A549 (cell line): ENCODE data around the gene PTPRD. TPM values are rescaled to one million over a fixed set of nuclear protein-coding genes. Genes with fewer than 3 reads are reported as not detected.

Source experiments
- ATAC-seq, 2 experiments: fragments of 200-7000 bp in 1 of 2; fragments of >200 bp in 1 of 2; cut with Nextera tagmentation in 1 of 2; cut with Tn5 transposase in 1 of 2; 3 replicates each; pipeline versions ENCODE4 v1.8.0 to v1.9.1; 2018 to 2020; ENCODE audit warnings: mild to moderate bottlenecking in 1 of 2, moderate library complexity in 1 of 2
- CTCF ChIA-PET: fragments of 300-600 bp; sonication (Branson Sonifier 250); formaldehyde crosslinking; extraction: SDS; loops from one replicate; lab custom pipeline; 2021; ENCODE audit warnings: antibody characterized with exemption, inconsistent platforms; lab: Yijun Ruan, JAX
- POLR2A ChIA-PET: fragments of 350-600 bp; formaldehyde crosslinking; extraction: SDS; loops from one replicate; lab custom pipeline; 2021; ENCODE audit warnings: antibody characterized with exemption, inconsistent platforms; lab: Yijun Ruan, JAX
- DNase-seq, 2 experiments: peaks; one replicate each; pipeline versions ENCODE4 v3.0.0 to v3.0.0-alpha.2; 2011 to 2016; ENCODE audit warnings: low read depth in 1 of 2, low spot score in 1 of 2
- FAIRE-seq: peaks from 2 replicates; lab custom pipeline; 2011; peaks lifted over from hg19 to GRCh38; lab: Jason Lieb, UNC
- H3K27ac ChIP-seq, 2 experiments: fragments of >200 bp; sonication (Bioruptor Twin); formaldehyde crosslinking; 3 replicates each; pipeline ENCODE4 v1.5.1; 2016 to 2017
- H3K4me1 ChIP-seq: fragments of >200 bp; sonication (Bioruptor Twin); formaldehyde crosslinking; 3 replicates; pipeline ENCODE4 v1.6.1; 2016
- H3K4me2 ChIP-seq: fragments of >200 bp; sonication (Bioruptor Twin); formaldehyde crosslinking; 3 replicates; pipeline ENCODE4 v1.6.1; 2016
- H3K4me3 ChIP-seq: fragments of >200 bp; sonication (Bioruptor Twin); formaldehyde crosslinking; 3 replicates; pipeline ENCODE4 v1.5.1; 2016
- H3K9me3 ChIP-seq: fragments of >200 bp; sonication (Bioruptor Twin); formaldehyde crosslinking; 3 replicates; pipeline ENCODE4 v1.6.1; 2016
- BCL3 ChIP-seq: fragments of >200 bp; sonication (Bioruptor Twin); formaldehyde crosslinking; IDR thresholded peaks from 3 replicates; pipeline ENCODE4 v1.6.1; 2016
- BHLHE40 ChIP-seq: IDR thresholded peaks from 2 replicates; pipeline ENCODE4 v1.6.1; 2012; ENCODE audit warnings: low read depth, low read length, inconsistent platforms
- CBX8 ChIP-seq: fragments of 200-600 bp; sonication (generic); IDR thresholded peaks from 2 replicates; pipeline ENCODE4 v1.6.1; 2016
- CEBPB ChIP-seq, 2 experiments: fragments of >200 bp in 1 of 2; sonication (Bioruptor Twin) in 1 of 2; formaldehyde crosslinking in 1 of 2; IDR thresholded peaks; 2 replicates each; pipeline ENCODE4 v1.6.1; 2012 to 2016
- CHD2 ChIP-seq: fragments of 150-350 bp; IDR thresholded peaks from 2 replicates; pipeline ENCODE4 v1.6.1; 2014; ENCODE audit warnings: low read length; ENCODE audit not compliant: partially characterized antibody
- CHD4 ChIP-seq: fragments of 200-600 bp; sonication (generic); IDR thresholded peaks from 2 replicates; pipeline ENCODE4 v1.6.1; 2016; ENCODE audit warnings: antibody characterized with exemption, mild to moderate bottlenecking, borderline replicate concordance
- EHF ChIP-seq: fragments of 250-450 bp; sonication (Bioruptor Pico); IDR thresholded peaks from 2 replicates; pipeline ENCODE4 v1.5.0; 2020; ENCODE audit warnings: mild to moderate bottlenecking
- EHMT2 ChIP-seq: fragments of 200-600 bp; sonication (generic); IDR thresholded peaks from 2 replicates; pipeline ENCODE4 v1.6.1; 2016; ENCODE audit warnings: antibody characterized with exemption, low read depth, mild to moderate bottlenecking, moderate library complexity
- FOSL2 ChIP-seq, 2 experiments: fragments of 450-650 bp in 1 of 2; fragments of >200 bp in 1 of 2; sonication (Bioruptor Twin) in 1 of 2; formaldehyde crosslinking; IDR thresholded peaks; 2 replicates each; pipeline versions ENCODE4 v1.5.0 to v1.6.1; 2016 to 2020; ENCODE audit warnings: mild to moderate bottlenecking in 1 of 2, moderate library complexity in 1 of 2
- HDAC2 ChIP-seq: fragments of 200-600 bp; sonication (generic); IDR thresholded peaks from 2 replicates; pipeline ENCODE4 v1.6.1; 2016
- JUN ChIP-seq, 2 experiments: fragments of >200 bp; sonication (Bioruptor Twin); formaldehyde crosslinking; IDR thresholded peaks; 2 replicates in 1 of 2; 3 replicates in 1 of 2; pipeline ENCODE4 v1.6.1; 2016 to 2017
- JUNB ChIP-seq: fragments of >200 bp; sonication (Bioruptor Twin); formaldehyde crosslinking; IDR thresholded peaks from 2 replicates; pipeline ENCODE4 v1.6.1; 2016
- NPAS2 ChIP-seq: fragments of 250-450 bp; sonication (Bioruptor Pico); IDR thresholded peaks from 2 replicates; pipeline ENCODE4 v1.8.0; 2022; ENCODE audit warnings: mild to moderate bottlenecking, moderate library complexity, borderline replicate concordance
- PHF8 ChIP-seq: fragments of 200-600 bp; sonication (generic); IDR thresholded peaks from 2 replicates; pipeline ENCODE4 v1.6.1; 2016; ENCODE audit warnings: low read depth, mild to moderate bottlenecking, antibody characterized with exemption, moderate library complexity, borderline replicate concordance
- POLR2A ChIP-seq: IDR thresholded peaks from 2 replicates; pipeline ENCODE4 v1.6.1; 2012; ENCODE audit warnings: mild to moderate bottlenecking, low read length
- RAD21 ChIP-seq, 2 experiments: fragments of >200 bp in 1 of 2; sonication (Bioruptor Twin) in 1 of 2; formaldehyde crosslinking in 1 of 2; IDR thresholded peaks in 1 of 2; conservative IDR thresholded peaks in 1 of 2; 2 replicates in 1 of 2; 3 replicates in 1 of 2; pipeline ENCODE4 v1.6.1; 2012 to 2018; ENCODE audit warnings: inconsistent platforms in 1 of 2
- RCOR1 ChIP-seq: fragments of 150-350 bp; IDR thresholded peaks from 2 replicates; pipeline ENCODE4 v1.6.1; 2014; ENCODE audit warnings: antibody characterized with exemption, low read length, low read depth
- REST ChIP-seq: fragments of 200-600 bp; sonication (generic); IDR thresholded peaks from 2 replicates; pipeline ENCODE4 v1.6.1; 2016; ENCODE audit warnings: antibody characterized with exemption, mild to moderate bottlenecking, moderate library complexity
- SMC3 ChIP-seq: fragments of >200 bp; sonication (Bioruptor Twin); formaldehyde crosslinking; IDR thresholded peaks from 3 replicates; pipeline ENCODE4 v1.6.1; 2018; ENCODE audit warnings: inconsistent platforms
- TFCP2L1 ChIP-seq: fragments of 250-450 bp; sonication (Bioruptor Pico); IDR thresholded peaks from 2 replicates; pipeline ENCODE4 v1.5.0; 2021; ENCODE audit warnings: mild to moderate bottlenecking
- TP53 ChIP-seq: fragments of 250-450 bp; sonication (Bioruptor Pico); IDR thresholded peaks from 2 replicates; pipeline ENCODE4 v1.5.0; 2021; ENCODE audit warnings: mild to moderate bottlenecking, moderate library complexity
- WGBS: methylation state at CpG from one replicate; pipeline ENCODE4 v1.1.6; 2017; ENCODE audit errors: missing lambda C conversion rate; 5-methylcytosine and 5-hydroxymethylcytosine counted together
- polyA plus RNA-seq, 4 experiments: library from polyadenylated mRNA; depleted of rRNA in 3 of 4; stranded (reverse); fragments of >200 nt; fragmentation: RNase III in 1 of 4; extraction: RNeasy Plus Mini Kit Qiagen cat#74134 plus additional on column Dnase treatment in 1 of 4; gene quantifications; 2 replicates in 3 of 4; 3 replicates in 1 of 4; pipeline ENCODE4 v1.2.3, GENCODE V29; 2011 to 2017
- TF ChIP-seq, protein P1 (sequence below): IDR thresholded peaks from 2 replicates; pipeline ENCODE4 v1.6.1; 2012
- TF ChIP-seq, protein P2 (sequence below): fragments of 150-350 bp; IDR thresholded peaks from 2 replicates; pipeline ENCODE4 v1.6.1; 2014; ENCODE audit warnings: low read depth, mild to moderate bottlenecking, low read length
- TF ChIP-seq, protein P3 (sequence below): fragments of >200 bp; sonication (Bioruptor Twin); formaldehyde crosslinking; IDR thresholded peaks from 2 replicates; pipeline ENCODE4 v1.6.1; 2016

PTPRD gene
- polyA plus RNA-seq, 2 of the 4 experiments (the other 2 are of a cell fraction): 0.39 to 1.3 TPM

DNA sequence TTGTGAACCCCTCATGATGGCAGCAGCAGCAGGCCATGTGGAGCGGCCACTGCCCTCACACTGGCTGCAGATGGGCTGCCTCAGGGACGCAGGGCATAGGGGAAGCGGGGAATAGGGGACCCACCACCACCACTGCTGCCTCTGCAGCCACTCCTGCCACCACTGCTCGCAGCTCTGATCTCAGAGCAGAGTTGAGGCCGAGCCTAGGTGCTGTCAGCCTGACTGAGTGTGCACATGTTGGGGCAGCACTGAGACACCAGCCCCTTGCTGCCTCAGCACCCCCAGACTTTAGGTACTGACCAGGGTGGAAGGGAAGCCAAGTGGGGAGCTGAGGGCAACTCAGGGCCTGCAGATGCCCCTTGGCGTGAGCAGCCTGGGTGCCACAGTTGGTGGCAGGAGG, 1969.3 kb downstream of the PTPRD start:
- H3K27ac ChIP-seq: no peak overlapping the region
- no peaks in the 10 kb centered on the region for H3K4me1 ChIP-seq
- POLR2A ChIA-PET: no interaction called here
- no peak overlapping the region for H3K4me2 ChIP-seq
- DNase-seq: no peak
- no peak overlapping the region for H3K4me3 ChIP-seq
- no peak for FAIRE-seq
- WGBS: 4% methylated on average over 5 of the region's 6 CpGs
- no peaks in the 10 kb centered on the region for H3K9me3 ChIP-seq
- TF ChIP-seq CEBPB (IDR thresholded peaks at IDR 0.05): no peak
- TF ChIP-seq HDAC2: no peak
- TF ChIP-seq, protein P1, sequence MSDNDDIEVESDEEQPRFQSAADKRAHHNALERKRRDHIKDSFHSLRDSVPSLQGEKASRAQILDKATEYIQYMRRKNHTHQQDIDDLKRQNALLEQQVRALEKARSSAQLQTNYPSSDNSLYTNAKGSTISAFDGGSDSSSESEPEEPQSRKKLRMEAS: no peak
- no peak for TF ChIP-seq POLR2A
- no peak for TF ChIP-seq FOSL2 (IDR thresholded peaks at IDR 0.05)
- TF ChIP-seq FOSL2 (CRISPR knock-in tag; IDR thresholded peaks at IDR 0.05): no peak
- no peak for TF ChIP-seq JUN (IDR thresholded peaks at IDR 0.05)
- TF ChIP-seq CHD4: no peak
- TF ChIP-seq CBX8: no peak
- no peak for TF ChIP-seq EHF (CRISPR knock-in tag)
- TF ChIP-seq, protein P2, sequence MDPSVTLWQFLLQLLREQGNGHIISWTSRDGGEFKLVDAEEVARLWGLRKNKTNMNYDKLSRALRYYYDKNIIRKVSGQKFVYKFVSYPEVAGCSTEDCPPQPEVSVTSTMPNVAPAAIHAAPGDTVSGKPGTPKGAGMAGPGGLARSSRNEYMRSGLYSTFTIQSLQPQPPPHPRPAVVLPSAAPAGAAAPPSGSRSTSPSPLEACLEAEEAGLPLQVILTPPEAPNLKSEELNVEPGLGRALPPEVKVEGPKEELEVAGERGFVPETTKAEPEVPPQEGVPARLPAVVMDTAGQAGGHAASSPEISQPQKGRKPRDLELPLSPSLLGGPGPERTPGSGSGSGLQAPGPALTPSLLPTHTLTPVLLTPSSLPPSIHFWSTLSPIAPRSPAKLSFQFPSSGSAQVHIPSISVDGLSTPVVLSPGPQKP: no peak
- no peak for TF ChIP-seq RCOR1
- TF ChIP-seq, protein P3, sequence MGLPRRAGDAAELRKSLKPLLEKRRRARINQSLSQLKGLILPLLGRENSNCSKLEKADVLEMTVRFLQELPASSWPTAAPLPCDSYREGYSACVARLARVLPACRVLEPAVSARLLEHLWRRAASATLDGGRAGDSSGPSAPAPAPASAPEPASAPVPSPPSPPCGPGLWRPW: no peak
- no peak for TF ChIP-seq SMC3
- TF ChIP-seq CHD2: no peak
- TF ChIP-seq, all 56 proteins: peak for 0
- ATAC-seq: no peak
- CTCF ChIA-PET: no interaction called here

DNA sequence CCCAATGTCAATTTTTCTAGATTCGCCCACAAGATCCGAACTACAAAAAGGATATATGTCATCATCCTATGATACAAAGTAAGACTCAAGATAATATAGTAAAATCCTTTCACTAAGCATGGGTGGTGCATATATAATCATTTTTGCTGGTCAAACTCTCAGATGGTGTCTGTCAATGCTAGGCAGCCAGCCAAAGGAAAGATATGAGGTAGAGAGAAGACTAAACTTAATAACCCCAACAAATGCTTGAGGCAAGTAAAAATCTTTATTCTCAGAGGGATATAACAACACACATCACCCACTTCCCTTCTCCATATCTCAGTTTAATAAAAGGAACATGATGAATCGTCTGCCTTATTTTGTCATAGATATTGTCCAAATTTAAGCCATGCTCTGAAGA, 1972.0 kb downstream of the PTPRD start:
- CTCF ChIA-PET: no interaction called here
- H3K4me2 ChIP-seq: no peak overlapping the region
- DNase-seq (no peak), ATAC-seq (no peak), FAIRE-seq (no peak)
- H3K27ac ChIP-seq: no peak overlapping the region
- WGBS: 8% methylated on average over 3 of the region's 3 CpGs
- TF ChIP-seq FOSL2 (IDR thresholded peaks at IDR 0.05) (no peak), FOSL2 (CRISPR knock-in tag; IDR thresholded peaks at IDR 0.05) (no peak), JUN (IDR thresholded peaks at IDR 0.05) (no peak), HDAC2 (no peak), NPAS2 (CRISPR knock-in tag) (no peak), EHF (CRISPR knock-in tag) (no peak), BHLHE40 (no peak), JUNB (no peak), TFCP2L1 (no peak), RAD21 (conservative IDR thresholded peaks at IDR 0.05 in 1 of 2, IDR thresholded peaks at IDR 0.05 in 1 of 2) (no peak), REST (no peak), RCOR1 (no peak), BCL3 (no peak), PHF8 (no peak), TP53 (CRISPR knock-in tag) (no peak), EHMT2 (no peak)
- POLR2A ChIA-PET: no interaction called here
- no peak overlapping the region for H3K4me3 ChIP-seq
- H3K4me1 ChIP-seq: no peaks in the 10 kb centered on the region
- H3K9me3 ChIP-seq: no peaks in the 10 kb centered on the region
